ENCODE results near the gene ODC1. TPM values are rescaled to one million over a fixed set of nuclear protein-coding genes. Genes with fewer than 3 reads are reported as not detected.

The ODC1 gene
- total and polyA plus RNA-seq, 2 donors (not counting 3 experiments of a cell fraction or from before 2014, with no cell fraction given), result 109 to 132 TPM

DNA sequence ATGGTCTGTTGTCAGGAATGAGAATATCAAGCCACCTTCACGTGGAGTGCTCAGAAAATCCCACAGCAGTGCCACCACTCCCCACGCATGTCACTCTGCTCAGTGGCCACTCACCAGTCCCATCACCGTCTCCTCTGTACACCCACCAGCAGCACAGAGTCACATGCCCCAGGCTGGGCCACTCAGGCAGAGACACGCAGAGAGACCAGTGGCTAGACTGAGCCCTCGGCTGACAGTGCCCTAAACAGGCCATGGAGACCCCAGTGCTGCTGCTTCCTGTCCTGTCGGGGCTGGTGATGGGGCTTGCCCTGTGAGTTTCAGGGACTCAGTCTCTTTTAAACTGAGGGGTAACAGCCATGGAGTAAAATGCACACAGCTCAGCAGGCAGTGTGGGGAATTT is 25.9 kb downstream of the ODC1 start:
- H2AFZ ChIP-seq (ENCODE audit: low read depth, low read length), result no peak overlapping the region
- BruUV-seq (replicated peaks), result no TSS peak
- no peak overlapping the region for H3K4me3 ChIP-seq (replicated peaks in 1 of 3; ENCODE audit: insufficient read depth in 1 of 3, low read depth in 1 of 3, low read length in 3 of 3)
- no peaks in the 10 kb centered on the region for H3K9me3 ChIP-seq (replicated peaks; ENCODE audit: control insufficient read depth, insufficient read depth, low read length)
- DNase-seq (ENCODE audit: low read depth, low spot score), result no peak
- no peaks in the 10 kb centered on the region for H3K4me1 ChIP-seq (ENCODE audit: control insufficient read depth, extremely low read depth, insufficient read depth, low read length)
- H3K27ac ChIP-seq (ENCODE audit: insufficient read depth, low read depth, low read length), result no peak overlapping the region
- no peaks in the 10 kb centered on the region for H3K79me2 ChIP-seq (ENCODE audit: control insufficient read depth, insufficient read depth, low read length)
- dilution Hi-C loops (cut with MboI; ENCODE audit: extremely low pct_ligation_motif_present, low sequenced_read_pairs), result no loop called here
- no peaks in the 10 kb centered on the region for H4K20me1 ChIP-seq (replicated peaks; ENCODE audit: control insufficient read depth, extremely low read depth, insufficient read depth, low read length)
- FAIRE-seq, result no peak
- intact Hi-C loops (cut with micrococcal nuclease), result no loop called here
- no peak overlapping the region for H3K9ac ChIP-seq (replicated peaks; ENCODE audit: extremely low read depth, insufficient read depth, low read length)
- CTCF ChIA-PET, result no interaction called here
- TF ChIP-seq GATA2 (IDR thresholded peaks at IDR 0.05; ENCODE audit: insufficient read depth, insufficient read length, low read depth, low read length), result no peak
- TF ChIP-seq, protein P1, sequence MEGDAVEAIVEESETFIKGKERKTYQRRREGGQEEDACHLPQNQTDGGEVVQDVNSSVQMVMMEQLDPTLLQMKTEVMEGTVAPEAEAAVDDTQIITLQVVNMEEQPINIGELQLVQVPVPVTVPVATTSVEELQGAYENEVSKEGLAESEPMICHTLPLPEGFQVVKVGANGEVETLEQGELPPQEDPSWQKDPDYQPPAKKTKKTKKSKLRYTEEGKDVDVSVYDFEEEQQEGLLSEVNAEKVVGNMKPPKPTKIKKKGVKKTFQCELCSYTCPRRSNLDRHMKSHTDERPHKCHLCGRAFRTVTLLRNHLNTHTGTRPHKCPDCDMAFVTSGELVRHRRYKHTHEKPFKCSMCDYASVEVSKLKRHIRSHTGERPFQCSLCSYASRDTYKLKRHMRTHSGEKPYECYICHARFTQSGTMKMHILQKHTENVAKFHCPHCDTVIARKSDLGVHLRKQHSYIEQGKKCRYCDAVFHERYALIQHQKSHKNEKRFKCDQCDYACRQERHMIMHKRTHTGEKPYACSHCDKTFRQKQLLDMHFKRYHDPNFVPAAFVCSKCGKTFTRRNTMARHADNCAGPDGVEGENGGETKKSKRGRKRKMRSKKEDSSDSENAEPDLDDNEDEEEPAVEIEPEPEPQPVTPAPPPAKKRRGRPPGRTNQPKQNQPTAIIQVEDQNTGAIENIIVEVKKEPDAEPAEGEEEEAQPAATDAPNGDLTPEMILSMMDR (IDR thresholded peaks at IDR 0.05; ENCODE audit: extremely low read depth in 1 of 2, insufficient read depth in 1 of 2, low read depth in 1 of 2, low read length in 2 of 2), result no peak
- no peak for TF ChIP-seq POLR2AphosphoS5 (IDR thresholded peaks at IDR 0.05; ENCODE audit: insufficient read depth, low read depth, low read length)
- no peak for TF ChIP-seq JUN (IDR thresholded peaks at IDR 0.05; ENCODE audit: borderline replicate concordance, insufficient read depth, insufficient read length, low read depth)
- TF ChIP-seq MYC (IDR thresholded peaks at IDR 0.05; ENCODE audit: low read depth, low read length), result no peak
- TF ChIP-seq POLR2A (IDR thresholded peaks at IDR 0.05; ENCODE audit: low read depth, low read length), result no peak
- H3K9me1 ChIP-seq (replicated peaks; ENCODE audit: control insufficient read depth, extremely low read depth, insufficient read depth, low read length), result no peaks in the 10 kb centered on the region
- POLR2A ChIA-PET, result no interaction called here
- H3K27me3 ChIP-seq (ENCODE audit: control insufficient read depth in 2 of 2, insufficient read depth in 2 of 2, low read length in 2 of 2), result no peaks in the 10 kb centered on the region
- no peak overlapping the region for H3K4me2 ChIP-seq (ENCODE audit: insufficient read depth, low read length)
- peaks cover 0 to 9% of the 10 kb centered on the region in 2 experiments for H3K36me3 ChIP-seq (ENCODE audit: control insufficient read depth in 2 of 2, extremely low read depth in 1 of 2, insufficient read depth in 2 of 2, low read length in 2 of 2)
